Measurements from ENCODE around the gene ARHGAP32.

GRCh38 chr11:129143335-129143734, 48.8 kb downstream of the ARHGAP32 start:
- TF ChIP-seq EZH2 (IDR thresholded peaks at IDR 0.05): no peak
- no peak for TF ChIP-seq EZH2phosphoT487 (IDR thresholded peaks at IDR 0.05)
